Astrocyte (in vitro differentiated cells and primary cell): ENCODE results near the gene CD180. TPM values are rescaled to one million over a fixed set of nuclear protein-coding genes. Genes with fewer than 3 reads are reported as not detected.

Experiments
- DNase-seq: peaks from one replicate; pipeline ENCODE4 v3.0.0-alpha.2; 2010; ENCODE audit warnings: low read depth
- FAIRE-seq: peaks from 2 replicates; lab custom pipeline; 2011; peaks lifted over from hg19 to GRCh38; lab: Jason Lieb, UNC
- H2AFZ ChIP-seq: 2 replicates; pipeline ENCODE4 v1.6.0; 2012; ENCODE audit warnings: low read depth, low read length, inconsistent platforms
- H3K27ac ChIP-seq: 2 replicates; pipeline ENCODE4 v1.5.1; 2011; ENCODE audit warnings: low read depth, low read length, inconsistent platforms
- H3K27me3 ChIP-seq: 2 replicates; pipeline ENCODE4 v1.6.0; 2011; ENCODE audit warnings: low read length, inconsistent platforms; ENCODE audit not compliant: insufficient read depth
- H3K36me3 ChIP-seq: 2 replicates; pipeline ENCODE4 v1.5.1; 2011; ENCODE audit warnings: low read length, inconsistent platforms; ENCODE audit not compliant: insufficient read depth
- H3K4me1 ChIP-seq: 2 replicates; pipeline ENCODE4 v1.5.1; 2011; ENCODE audit warnings: low read length, inconsistent platforms; ENCODE audit not compliant: insufficient read depth
- H3K4me2 ChIP-seq: 2 replicates; pipeline ENCODE4 v1.6.0; 2012; ENCODE audit warnings: low read length, inconsistent platforms
- H3K4me3 ChIP-seq: 2 replicates; pipeline ENCODE4 v1.5.1; 2011; ENCODE audit warnings: low read depth, mild to moderate bottlenecking, low read length, inconsistent platforms; ENCODE audit not compliant: insufficient read depth
- H3K79me2 ChIP-seq: 2 replicates; pipeline ENCODE4 v1.6.0; 2012; ENCODE audit warnings: mild to moderate bottlenecking, low read length, inconsistent platforms; ENCODE audit not compliant: insufficient read depth
- H3K9ac ChIP-seq: 2 replicates; pipeline ENCODE4 v1.6.0; 2012; ENCODE audit warnings: mild to moderate bottlenecking, low read length, inconsistent platforms
- H3K9me3 ChIP-seq: 2 replicates; pipeline ENCODE4 v1.5.1; 2012; ENCODE audit warnings: low read depth, mild to moderate bottlenecking, low read length, inconsistent platforms; ENCODE audit not compliant: insufficient read depth
- H4K20me1 ChIP-seq: 2 replicates; pipeline ENCODE4 v1.6.0; 2012; ENCODE audit warnings: low read length, inconsistent platforms; ENCODE audit not compliant: insufficient read depth
- H3K27ac Mint-ChIP-seq: one replicate; pipeline ENCODE4 v1.8.0; 2021; ENCODE audit warnings: mild to moderate bottlenecking, mixed read lengths; ENCODE audit not compliant: unreplicated experiment
- H3K27me3 Mint-ChIP-seq: one replicate; pipeline ENCODE4 v1.8.0; 2021; ENCODE audit warnings: low read depth, mixed read lengths; ENCODE audit not compliant: unreplicated experiment
- H3K36me3 Mint-ChIP-seq: one replicate; pipeline ENCODE4 v1.8.0; 2021; ENCODE audit warnings: low read depth, mixed read lengths; ENCODE audit not compliant: unreplicated experiment
- H3K4me1 Mint-ChIP-seq: one replicate; pipeline ENCODE4 v1.8.0; 2021; ENCODE audit warnings: low read depth, mixed read lengths; ENCODE audit not compliant: unreplicated experiment
- H3K4me3 Mint-ChIP-seq: one replicate; pipeline ENCODE4 v1.8.0; 2021; ENCODE audit warnings: mild to moderate bottlenecking, moderate library complexity, mixed read lengths; ENCODE audit not compliant: unreplicated experiment
- H3K9me3 Mint-ChIP-seq: one replicate; pipeline ENCODE4 v1.8.0; 2021; ENCODE audit warnings: mild to moderate bottlenecking, mixed read lengths; ENCODE audit not compliant: unreplicated experiment
- CTCF ChIP-seq: IDR thresholded peaks from 2 replicates; pipeline ENCODE4 v1.5.1; 2011; ENCODE audit warnings: low read depth, mild to moderate bottlenecking, inconsistent platforms, low read length, moderate library complexity; ENCODE audit not compliant: insufficient read depth
- EZH2 ChIP-seq: IDR thresholded peaks from 2 replicates; pipeline ENCODE4 v1.6.1; 2012; ENCODE audit warnings: mild to moderate bottlenecking, low read length, inconsistent platforms; ENCODE audit not compliant: insufficient read depth
- total RNA-seq: library from RNA; stranded (reverse); gene quantifications from 2 replicates; pipeline ENCODE4 v1.2.1, GENCODE V29; 2021

CD180 gene
- total RNA-seq, 1 donor from 2014 or later = not detected

- no peak for FAIRE-seq
- Histone ChIP-seq H3K27ac (no peak overlapping the region), H3K9me3 (no peaks in the 10 kb centered on the region), H4K20me1 (no peaks in the 10 kb centered on the region), H3K79me2 (no peaks in the 10 kb centered on the region), H3K9ac (no peak overlapping the region), H3K36me3 (peaks cover 22% of the 10 kb centered on the region), H2AFZ (no peak overlapping the region), H3K4me3 (no peak overlapping the region), H3K4me2 (no peak overlapping the region), H3K4me1 (no peaks in the 10 kb centered on the region), H3K27me3 (no peaks in the 10 kb centered on the region)
- DNase-seq = no peak
- TF ChIP-seq EZH2 = no peak
- TF ChIP-seq CTCF = no peak
- no peaks in the 10 kb centered on the region for H3K4me1 Mint-ChIP-seq
- no peak overlapping the region for H3K4me3 Mint-ChIP-seq
- H3K27me3 Mint-ChIP-seq = no peaks in the 10 kb centered on the region
- H3K27ac Mint-ChIP-seq = no peak overlapping the region
- H3K9me3 Mint-ChIP-seq = peaks cover 2% of the 10 kb centered on the region
- H3K36me3 Mint-ChIP-seq = peaks cover 13% of the 10 kb centered on the region
Measured at GRCh38 chr5:67129768-67130167, 66.8 kb downstream of the CD180 start.
